Measurements from ENCODE around the gene STXBP5.

The STXBP5 gene

DNA sequence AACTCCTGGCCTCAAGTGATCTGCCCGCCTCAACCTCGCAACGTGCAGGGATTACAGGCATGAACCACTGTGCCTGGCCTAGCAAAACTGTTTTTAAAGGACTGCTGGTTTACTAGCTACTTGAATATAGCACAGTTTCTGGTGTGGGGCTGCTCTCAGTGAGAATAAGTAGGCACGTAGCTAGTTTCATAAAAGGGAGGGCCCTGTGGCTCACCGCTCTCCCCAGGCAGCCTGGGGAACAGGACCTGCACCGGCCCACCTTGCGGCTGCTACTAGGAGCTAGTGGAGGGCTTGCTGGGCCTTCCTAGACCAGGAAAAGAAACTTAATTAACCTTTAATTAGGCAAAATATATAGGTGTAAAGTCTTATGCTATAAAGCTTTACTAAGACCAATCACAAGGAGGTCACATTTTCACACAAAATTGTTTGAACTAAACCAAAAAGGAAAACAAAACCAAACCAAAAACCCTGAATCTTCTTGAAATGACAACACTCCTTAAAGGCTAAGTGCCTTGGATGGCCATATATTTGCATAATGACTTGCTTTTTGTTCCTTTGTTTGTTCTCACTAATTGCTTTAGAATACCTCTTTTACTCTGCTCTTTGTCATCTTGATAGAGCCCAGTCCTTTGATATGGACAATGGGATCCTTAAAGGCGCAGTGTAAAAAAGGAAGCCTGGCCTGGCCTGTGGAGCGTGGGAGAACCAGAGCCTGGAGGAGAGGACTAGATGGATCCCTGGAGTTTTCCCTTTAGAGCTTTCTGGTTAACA lies 234.7 kb downstream of the STXBP5 start:
- DNase-seq (ENCODE audit: low spot score) = no peak

Data from ecto neural progenitor cell (in vitro differentiated cells).